Calu3 (cell line): Measurements from ENCODE around the gene LIPC. TPM values are rescaled to one million over a fixed set of nuclear protein-coding genes. Genes with fewer than 3 reads are reported as not detected.

Source experiments
- BruUV-seq: library from RNA; stranded (reverse); fragments of 400-500 nt; replicated peaks from 2 replicates; lab custom pipeline; 2021; lab: Mats Ljungman, UMichigan
- CTCF ChIA-PET: fragments of 300-600 bp; sonication (Branson Sonifier 250); formaldehyde crosslinking; loops from one replicate; lab custom pipeline; 2022; ENCODE audit warnings: antibody characterized with exemption; lab: Charles Lee
- DNase-seq: peaks from one replicate; pipeline ENCODE4 v3.0.0; 2022
- H3K27ac Mint-ChIP-seq: one replicate; pipeline ENCODE4 v1.8.0; 2022; ENCODE audit warnings: mixed read lengths; ENCODE audit not compliant: unreplicated experiment
- H3K27me3 Mint-ChIP-seq: one replicate; pipeline ENCODE4 v1.8.0; 2022; ENCODE audit warnings: mixed read lengths; ENCODE audit not compliant: unreplicated experiment
- H3K36me3 Mint-ChIP-seq: one replicate; pipeline ENCODE4 v1.8.0; 2022; ENCODE audit warnings: mild to moderate bottlenecking, moderate library complexity, mixed read lengths; ENCODE audit not compliant: insufficient read depth, unreplicated experiment
- H3K4me1 Mint-ChIP-seq: one replicate; pipeline ENCODE4 v1.8.0; 2022; ENCODE audit warnings: mild to moderate bottlenecking, low read depth, mixed read lengths; ENCODE audit not compliant: unreplicated experiment
- H3K4me3 Mint-ChIP-seq: one replicate; pipeline ENCODE4 v1.8.0; 2022; ENCODE audit warnings: mild to moderate bottlenecking, low read depth, moderate library complexity, mixed read lengths; ENCODE audit not compliant: unreplicated experiment
- H3K9me3 Mint-ChIP-seq: one replicate; pipeline ENCODE4 v1.8.0; 2022; ENCODE audit warnings: low read depth, mixed read lengths; ENCODE audit not compliant: unreplicated experiment
- CTCF ChIP-seq: fragments of 200-600 bp; IDR thresholded peaks from one replicate; pipeline ENCODE4 v1.8.0; 2022; ENCODE audit warnings: antibody characterized with exemption; ENCODE audit not compliant: unreplicated experiment
- intact Hi-C: fragments of 100-400 bp; cut with micrococcal nuclease; formaldehyde crosslinking; loops from one replicate; pipeline ENCODE4 v1.10.0; 2022; ENCODE audit not compliant: unreplicated experiment
- total RNA-seq: library from RNA; stranded (reverse); gene quantifications from 2 replicates; pipeline ENCODE4 v1.2.3, GENCODE V29; 2022

Gene LIPC
- total RNA-seq, 1 experiment from 2014 or later = not detected

DNA sequence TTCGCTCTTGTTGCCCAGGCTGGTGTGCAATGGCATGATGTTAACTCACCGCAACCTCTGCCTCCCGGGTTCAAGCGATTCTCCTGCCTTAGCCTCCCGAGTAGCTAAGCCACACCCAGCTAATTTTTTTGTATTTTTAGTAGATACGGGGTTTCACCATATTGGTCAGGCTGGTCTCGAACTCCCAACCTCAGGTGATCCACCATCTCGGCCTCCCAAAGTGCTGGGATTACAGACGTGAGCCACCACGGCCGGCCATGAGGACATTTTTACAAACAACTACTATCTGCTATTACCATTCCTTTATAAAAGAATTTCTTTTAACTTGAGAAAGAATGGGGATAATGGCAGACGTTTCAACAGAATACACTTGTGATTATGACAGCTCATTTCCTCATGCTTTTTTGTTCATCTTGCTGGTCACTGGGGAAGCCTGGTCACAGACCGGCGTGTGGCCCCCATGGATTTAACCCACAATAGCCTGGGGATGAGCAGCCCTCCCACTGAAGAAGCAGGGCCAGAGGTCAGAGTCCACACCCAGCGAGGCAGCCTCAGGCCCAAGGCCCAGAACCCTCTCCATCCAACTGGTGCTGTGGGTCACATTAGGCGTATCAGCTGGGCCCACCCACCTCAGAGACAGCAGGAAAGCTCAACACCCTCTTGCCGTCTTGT, 112.0 kb downstream of the LIPC start:
- Mint-ChIP-seq H3K36me3 (peaks cover 10% of the 10 kb centered on the region), H3K4me1 (peaks cover 32% of the 10 kb centered on the region), H3K27me3 (no peaks in the 10 kb centered on the region), H3K9me3 (no peaks in the 10 kb centered on the region), H3K27ac (no peak overlapping the region), H3K4me3 (no peak overlapping the region)
- no TSS peak for BruUV-seq
- DNase-seq = no peak
- intact Hi-C loops = no loop called here
- no peak for TF ChIP-seq CTCF
- CTCF ChIA-PET = interaction anchor here (0.5 kb wide), 1 partner anchor 337 kb away, joined by 4 read pairs; no protein-coding TSS in a partner anchor

GRCh38 chr15:58544756-58545155, 113.0 kb downstream of the LIPC start:
- no peaks in the 10 kb centered on the region for H3K9me3 Mint-ChIP-seq
- DNase-seq = no peak
- no peak overlapping the region for H3K27ac Mint-ChIP-seq
- peaks cover 10% of the 10 kb centered on the region for H3K36me3 Mint-ChIP-seq
- CTCF ChIA-PET = interaction anchor here (0.6 kb wide), 1 partner anchor 75 kb away, joined by 4 read pairs; no protein-coding TSS in a partner anchor
- TF ChIP-seq CTCF = no peak
- intact Hi-C loops = loop anchor here (5.0 kb wide), 1 partner anchor 72 kb away; no protein-coding TSS in a partner anchor
- no TSS peak for BruUV-seq
- H3K27me3 Mint-ChIP-seq = no peaks in the 10 kb centered on the region
- H3K4me3 Mint-ChIP-seq = no peak overlapping the region
- H3K4me1 Mint-ChIP-seq = peaks cover 29% of the 10 kb centered on the region

DNA sequence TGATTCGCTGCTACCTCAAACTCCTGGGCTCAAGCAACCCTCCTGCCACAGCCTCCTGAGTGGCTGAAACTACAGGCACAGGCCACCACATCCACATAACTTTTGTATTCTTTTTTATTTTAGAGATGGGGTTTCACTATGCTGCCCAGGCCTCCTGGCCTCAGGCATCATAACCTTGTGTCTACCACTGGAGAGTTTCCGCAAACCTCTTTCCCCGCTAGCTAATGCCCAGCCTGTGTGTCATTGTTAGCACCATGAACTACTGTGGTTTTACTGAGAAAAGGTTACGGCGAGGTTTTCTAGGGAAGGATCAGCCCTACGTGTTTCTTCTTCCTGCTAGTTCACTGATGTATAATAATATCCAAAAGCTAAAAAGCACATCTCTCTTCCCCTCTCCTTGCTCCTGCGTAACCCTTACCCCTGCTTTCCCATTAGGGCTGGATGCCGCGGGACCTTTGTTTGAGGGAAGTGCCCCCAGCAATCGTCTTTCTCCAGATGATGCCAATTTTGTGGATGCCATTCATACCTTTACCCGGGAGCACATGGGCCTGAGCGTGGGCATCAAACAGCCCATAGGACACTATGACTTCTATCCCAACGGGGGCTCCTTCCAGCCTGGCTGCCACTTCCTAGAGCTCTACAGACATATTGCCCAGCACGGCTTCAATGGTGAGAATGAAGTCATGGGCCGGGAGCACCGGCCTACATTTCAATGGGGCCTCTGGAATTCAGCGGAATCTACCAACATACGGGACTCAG, 113.7 kb downstream of the LIPC start:
- Mint-ChIP-seq H3K36me3 (peaks cover 10% of the 10 kb centered on the region), H3K27me3 (no peaks in the 10 kb centered on the region), H3K4me1 (peaks cover 24% of the 10 kb centered on the region), H3K27ac (no peak overlapping the region), H3K9me3 (no peaks in the 10 kb centered on the region), H3K4me3 (no peak overlapping the region)
- BruUV-seq = no TSS peak
- CTCF ChIA-PET = interaction anchor here (0.6 kb wide), 2 partner anchors 69 to 76 kb away, joined by 3 to 4 read pairs; no protein-coding TSS in a partner anchor
- no peak for TF ChIP-seq CTCF
- no peak for DNase-seq
- intact Hi-C loops = loop anchor here (5.0 kb wide), 1 partner anchor 73 kb away; no protein-coding TSS in a partner anchor

- CTCF ChIA-PET = interaction anchor here (0.5 to 1.0 kb wide), 4 partner anchors 58 to 77 kb away, joined by 3 to 5 read pairs (median 3); no protein-coding TSS in a partner anchor
- H3K4me1 Mint-ChIP-seq = peaks cover 26% of the 10 kb centered on the region
- no TSS peak for BruUV-seq
- H3K27me3 Mint-ChIP-seq = no peaks in the 10 kb centered on the region
- peak overlapping the region; percentile 69 for H3K27ac Mint-ChIP-seq
- TF ChIP-seq CTCF = no peak
- no peak for DNase-seq
- peak overlapping the region; percentile 29 for H3K4me3 Mint-ChIP-seq
- H3K9me3 Mint-ChIP-seq = no peaks in the 10 kb centered on the region
- intact Hi-C loops = loop anchor here (5.0 kb wide), 1 partner anchor 74 kb away; no protein-coding TSS in a partner anchor
- H3K36me3 Mint-ChIP-seq = peaks cover 10% of the 10 kb centered on the region
Measured at GRCh38 chr15:58546066-58546591, 114.3 kb downstream of the LIPC start.
